ENCODE data around the gene CRB3. TPM values are rescaled to one million over a fixed set of nuclear protein-coding genes. Genes with fewer than 3 reads are reported as not detected.

The CRB3 gene
- total and polyA plus RNA-seq, 2 of the 4 experiments (the other 2 are of a cell fraction), result not detected

GRCh38 chr19:6516018-6516658, 52.1 kb downstream of the CRB3 start:
- Histone ChIP-seq H3K56ac (ENCODE audit: extremely low read depth, insufficient read depth, low read length) (no peak overlapping the region; the same call in 1 of the 2 replicates), H3K14ac (replicated peaks; ENCODE audit: low read depth, low read length) (no peak overlapping the region), H3K27me3 (ENCODE audit: control insufficient read depth, insufficient read depth, low read length) (no peaks in the 10 kb centered on the region), H3K9me3 (ENCODE audit: control insufficient read depth, insufficient read depth, low read length) (no peaks in the 10 kb centered on the region), H2AK5ac (ENCODE audit: low read depth, low read length) (no peak overlapping the region), H3K27ac (ENCODE audit: insufficient read depth, low read length) (no peak overlapping the region), H3K9me1 (ENCODE audit: insufficient read depth, low read length) (0 out of 2 replicates have a peak, but pooled peaks cover 2% of the 10 kb centered on the region), H3K36me3 (ENCODE audit: control insufficient read depth, insufficient read depth, low read length) (no peaks in the 10 kb centered on the region), H4K5ac (ENCODE audit: low read depth, low read length) (no peak overlapping the region), H2AK9ac (replicated peaks; ENCODE audit: low read depth, low read length, poor library complexity) (peak overlapping the region; percentile 71), H3K4me3 (ENCODE audit: insufficient read depth, low read depth, low read length) (peak overlapping the region; percentile 48), H4K20me1 (ENCODE audit: insufficient read depth, low read length) (no peaks in the 10 kb centered on the region), H3K4me1 (ENCODE audit: control insufficient read depth, insufficient read depth, low read length) (no peaks in the 10 kb centered on the region), H4K91ac (ENCODE audit: insufficient read depth, low read depth, low read length) (no peak overlapping the region), H3K79me1 (ENCODE audit: low read depth in 1 of 2, low read length in 2 of 2) (no peaks in the 10 kb centered on the region), H3K23ac (ENCODE audit: low read depth, low read length) (no peak overlapping the region), H2BK15ac (ENCODE audit: low read depth, low read length) (no peak overlapping the region), H2BK5ac (ENCODE audit: low read depth, low read length, poor library complexity, severe bottlenecking) (no peak overlapping the region), H3K4me2 (ENCODE audit: low read depth, low read length) (peak overlapping the region; percentile 93), H2BK120ac (ENCODE audit: low read depth, low read length) (no peak overlapping the region), H3K4ac (ENCODE audit: low read depth, low read length) (no peak overlapping the region), H3K9ac (ENCODE audit: low read depth, low read length) (peak overlapping the region; percentile 18; the same call in 1 of the 2 replicates), H2AFZ (replicated peaks; ENCODE audit: low read length, poor library complexity) (peak overlapping the region; percentile 93), H3K18ac (ENCODE audit: low read depth, low read length) (no peak overlapping the region), H2BK20ac (ENCODE audit: low read depth, low read length) (no peak overlapping the region), H4K8ac (ENCODE audit: low read depth in 2 of 2, low read length in 2 of 2) (no peak overlapping the region)
- DNase-seq (peak; percentile 72), ATAC-seq (ENCODE audit: low read depth) (peak; percentile 87)
- 2% methylated on average over 17 of the region's 26 CpGs; no CpG with 5 or more reads in 1 of the 2 experiments for WGBS, 2 experiments (ENCODE audit: extremely low coverage in 2 of 2, insufficient read length in 1 of 2)
- ChIA-PET POLR2A (ENCODE audit: unreplicated experiment) (interaction anchor here (0.6 kb wide), 1 partner anchor 114 kb away, joined by 6 read pairs; no protein-coding TSS in a partner anchor), CTCF (interaction anchor here (0.6 to 1.6 kb wide), 4 partner anchors 65 to 348 kb away, joined by 3 to 5 read pairs (median 4); partner anchors contain the start of gene GPR108)
- TF ChIP-seq USF2 (IDR thresholded peaks at IDR 0.05; ENCODE audit: low read depth, low read length) (no peak), CHD1 (IDR thresholded peaks at IDR 0.05; ENCODE audit: low read depth, low read length) (no peak), SMC3 (IDR thresholded peaks at IDR 0.05; ENCODE audit: low read depth, low read length) (no peak), POLR2A (IDR thresholded peaks at IDR 0.05; ENCODE audit: low read depth, low read length) (no peak), BHLHE40 (IDR thresholded peaks at IDR 0.05; ENCODE audit: low read depth, low read length) (no peak), RCOR1 (IDR thresholded peaks at IDR 0.05; ENCODE audit: insufficient replicate concordance, low read length) (no peak), MAZ (IDR thresholded peaks at IDR 0.05; ENCODE audit: borderline replicate concordance, low read depth, low read length) (no peak; the same call in 1 of the 2 replicates), RAD21 (IDR thresholded peaks at IDR 0.05; ENCODE audit: low read length) (no peak), MAFK (IDR thresholded peaks at IDR 0.05; ENCODE audit: low read depth, low read length) (no peak), CEBPB (IDR thresholded peaks at IDR 0.05; ENCODE audit: low read depth, low read length) (no peak), FOS (IDR thresholded peaks at IDR 0.05; ENCODE audit: low read depth, low read length) (no peak), NFE2L2 (IDR thresholded peaks at IDR 0.05; ENCODE audit: low read depth, low read length) (no peak), ELK1 (IDR thresholded peaks at IDR 0.05; ENCODE audit: borderline replicate concordance, low read depth, low read length) (no peak), RFX5 (IDR thresholded peaks at IDR 0.05; ENCODE audit: low read depth, low read length) (no peak)
- intact Hi-C loops (cut with micrococcal nuclease) (loop anchor here (2.0 kb wide), 1 partner anchor 221 kb away; the partner anchor contains the start of gene GPR108), in situ Hi-C loops (cut with MboI; ENCODE audit: low sequenced_read_pairs) (loop anchor here (5.0 to 10.0 kb wide), 2 partner anchors 219 to 346 kb away; partner anchors contain the start of genes GPR108 and TRIP10), dilution Hi-C loops (cut with HindIII; ENCODE audit: low sequenced_read_pairs, unreplicated experiment) (no loop called here)
- no TSS peak for BruUV-seq (replicated peaks)
